Measurements from ENCODE around the gene KLRF1. TPM values are rescaled to one million over a fixed set of nuclear protein-coding genes. Genes with fewer than 3 reads are reported as not detected.
"Not testable (repeated sequence)": the region's sequence is repeated elsewhere in the genome, so short reads cannot be mapped to it uniquely, and the experiment has no call there.

Gene KLRF1
- total RNA-seq, 1 experiment from 2014 or later = not detected

DNA sequence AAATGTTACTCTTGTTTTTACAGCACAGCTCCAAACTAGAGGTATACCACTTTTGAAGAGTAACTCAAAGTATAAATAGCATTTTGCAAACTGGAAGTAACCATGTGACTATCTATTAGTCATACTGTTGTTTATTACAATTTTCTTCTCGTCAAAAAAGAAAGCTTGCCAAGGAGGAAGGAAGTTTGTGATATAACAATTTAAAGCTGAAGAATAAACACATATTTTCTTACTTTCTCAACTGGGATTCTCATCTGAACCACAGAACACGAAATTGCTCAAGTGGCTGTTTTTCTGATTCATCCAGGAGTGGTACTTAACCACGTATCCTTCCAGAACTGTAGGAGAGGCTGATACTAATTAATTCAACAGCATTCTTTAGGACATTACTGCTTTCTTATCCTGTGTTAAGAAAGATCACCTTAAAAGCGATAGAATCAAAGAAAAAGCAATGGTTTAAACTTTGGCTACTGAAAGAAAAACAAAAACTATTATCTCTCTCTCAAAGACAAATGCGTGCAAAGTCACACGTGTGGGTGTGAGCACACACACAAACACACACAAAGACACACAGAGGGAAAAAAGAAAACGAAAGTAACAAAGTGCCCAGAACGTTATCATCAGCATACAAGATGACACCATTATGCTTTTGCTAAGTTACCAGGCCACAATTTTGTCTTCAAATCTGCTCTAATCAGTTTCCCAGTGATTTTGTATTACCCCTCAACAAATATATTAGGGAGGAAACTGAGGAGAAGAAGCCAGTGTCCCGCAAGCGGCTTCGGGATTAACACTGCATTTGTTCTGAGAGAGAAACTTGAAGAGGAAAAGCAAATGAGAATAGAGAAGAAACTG, 42.3 kb downstream of the KLRF1 start, which contains the start of gene CLEC2B:
Gene CLEC2B (minus strand): TSS at position 48 of the 855 bp plus-strand sequence.
- DNase-seq (ENCODE audit: low read depth) = peak; percentile 55

GRCh38 chr12:9870286-9870866, 43.1 kb downstream of the KLRF1 start:
- no peak for DNase-seq (ENCODE audit: low read depth)

DNA sequence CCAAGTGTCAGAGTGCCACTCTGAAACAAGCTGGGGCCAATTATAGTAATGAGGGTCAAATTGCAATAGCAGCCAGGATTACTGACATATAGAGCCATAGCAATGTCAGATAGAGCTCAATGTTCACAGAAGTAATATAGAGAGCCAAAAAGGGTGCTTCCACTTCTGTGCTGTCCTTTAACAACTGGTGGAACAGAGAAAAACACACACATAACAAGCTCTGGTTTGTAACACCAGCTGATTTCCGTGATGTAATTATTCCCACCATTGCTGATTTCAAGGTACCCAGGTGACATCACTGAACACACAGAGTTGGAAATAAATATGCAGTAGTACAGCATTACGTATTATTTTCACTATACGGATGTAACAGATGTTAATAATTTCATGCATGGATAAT, 44.9 kb downstream of the KLRF1 start:
- DNase-seq (ENCODE audit: low read depth) = no peak

GRCh38 chr12:9872742-9873141, 45.5 kb downstream of the KLRF1 start:
- DNase-seq (ENCODE audit: low read depth) = no peak

- DNase-seq (ENCODE audit: low read depth) = not testable (repeated sequence)
These were observed 48.8 kb downstream of the KLRF1 start for GRCh38 chr12:9876120-9876519.

DNA sequence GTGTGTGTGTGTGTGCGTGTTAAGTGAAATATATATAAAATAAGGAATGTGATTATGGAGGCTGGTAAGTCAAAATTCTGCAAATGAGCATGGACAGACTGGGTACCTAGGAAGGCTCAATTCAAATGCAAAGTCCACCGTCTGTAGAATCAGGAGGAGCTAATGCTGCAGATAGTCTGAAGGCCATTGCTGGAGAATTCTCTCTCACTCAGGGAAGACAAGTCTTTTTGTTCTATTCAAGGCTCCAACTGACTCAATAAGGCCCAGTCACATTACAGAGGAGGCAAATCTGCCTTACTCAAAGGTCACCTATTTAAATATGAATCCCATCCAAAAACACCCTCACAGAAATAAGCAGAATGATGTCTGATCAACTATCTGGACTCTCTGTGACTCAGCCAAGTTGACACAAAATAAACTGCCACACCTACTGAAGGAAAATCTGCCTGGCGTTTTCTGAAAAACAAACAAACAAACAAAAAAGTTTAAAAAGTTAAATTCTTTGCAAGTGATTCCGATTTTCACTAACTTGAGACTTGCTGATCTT, 53.3 kb downstream of the KLRF1 start:
- no peak for DNase-seq (ENCODE audit: low read depth)

GRCh38 chr12:9881246-9881645, 54.0 kb downstream of the KLRF1 start, which contains the start of gene KLRF2:
TSS of gene KLRF2 (plus strand) at chr12:9881489. CDS start at chr12:9881596, 107 bp downstream.
- DNase-seq (ENCODE audit: low read depth) = no peak

DNA sequence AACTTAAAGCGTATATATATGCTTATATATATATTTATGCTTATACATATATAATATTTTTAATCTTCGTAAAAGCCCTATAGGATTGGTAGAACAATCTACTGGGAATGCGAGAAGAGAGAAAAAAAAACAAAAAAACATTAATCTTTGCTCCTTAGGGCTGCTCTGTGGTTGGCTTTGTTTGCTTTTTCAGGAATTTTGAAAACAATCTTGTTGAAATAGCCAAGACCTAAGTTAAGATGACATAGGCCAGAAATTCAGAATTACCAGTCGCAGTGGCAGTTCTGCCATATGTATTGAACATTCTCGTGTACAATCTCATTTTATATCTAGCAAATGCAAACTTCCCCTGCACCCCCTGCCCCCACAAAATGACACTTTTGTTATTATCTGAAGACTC, 54.7 kb downstream of the KLRF1 start:
- no peak for DNase-seq (ENCODE audit: low read depth)

GRCh38 chr12:9883175-9883574, 55.9 kb downstream of the KLRF1 start:
- no peak for DNase-seq (ENCODE audit: low read depth)

GRCh38 chr12:9888665-9889273, 61.5 kb downstream of the KLRF1 start:
- no peak for DNase-seq (ENCODE audit: low read depth)

Other genes with a start within 250 kb of the KLRF1 start
- gene KLRB1, start 219.6 kb upstream of the KLRF1 start, total RNA-seq (2014; rRNA removed; shearing (Covaris generic)) = not detected in 2 replicates
- gene CLEC2D, start 157.8 kb upstream of the KLRF1 start, total RNA-seq (2014; rRNA removed; shearing (Covaris generic)) = 1.0 and 1.7 TPM in 2 replicates
- not detected in 2 replicates for gene CLECL1, start 94.4 kb upstream of the KLRF1 start, total RNA-seq (2014; rRNA removed; shearing (Covaris generic))
- gene CD69, start 66.6 kb upstream of the KLRF1 start, total RNA-seq (2014; rRNA removed; shearing (Covaris generic)) = 0.16 TPM in 1 of 2 replicates, not detected in the other
- gene CLEC2B, start 41.9 kb downstream of the KLRF1 start, total RNA-seq (2014; rRNA removed; shearing (Covaris generic)) = 0.19 and 0.60 TPM in 2 replicates
- gene KLRF2, start 54.0 kb downstream of the KLRF1 start, total RNA-seq (2014; rRNA removed; shearing (Covaris generic)) = not detected in 2 replicates
- not detected in 2 replicates for gene CLEC2A, start 104.9 kb downstream of the KLRF1 start, total RNA-seq (2014; rRNA removed; shearing (Covaris generic))
- gene CLEC12A, start 143.9 kb downstream of the KLRF1 start, total RNA-seq (2014; rRNA removed; shearing (Covaris generic)) = not detected in 2 replicates
- not detected in 2 replicates for gene CLEC1B, start 171.6 kb downstream of the KLRF1 start, total RNA-seq (2014; rRNA removed; shearing (Covaris generic))
- gene CLEC12B, start 183.1 kb downstream of the KLRF1 start, total RNA-seq (2014; rRNA removed; shearing (Covaris generic)) = 0.21 TPM in 1 of 2 replicates, not detected in the other
- gene CLEC9A, start 203.2 kb downstream of the KLRF1 start, total RNA-seq (2014; rRNA removed; shearing (Covaris generic)) = not detected in 2 replicates

Measured in HT1080 (cell line).